HEK293 (cell line): ENCODE measurements around the gene FRMD4B.
"Not testable (repeated sequence)": the region's sequence is repeated elsewhere in the genome, so short reads cannot be mapped to it uniquely, and the experiment has no call there.

Source experiments
- CTCF ChIA-PET: fragments of 350-600 bp; formaldehyde crosslinking; extraction: SDS; loops from one replicate; lab custom pipeline; 2021; ENCODE audit warnings: antibody characterized with exemption; lab: Yijun Ruan, JAX
- POLR2A ChIA-PET: fragments of 300-600 bp; formaldehyde crosslinking; extraction: SDS; loops from one replicate; lab custom pipeline; 2020; ENCODE audit warnings: antibody characterized with exemption, inconsistent platforms; lab: Yijun Ruan, JAX
- H3K27ac ChIP-seq: fragments of 200-500 bp; sonication (Bioruptor generic); 2 replicates; pipeline ENCODE4 v1.5.1; 2014; ENCODE audit warnings: low read depth, low read length, control low read depth, inconsistent platforms; ENCODE audit errors: extremely low read depth
- H3K36me3 ChIP-seq, 2 experiments: fragments of 200-500 bp in 1 of 2; sonication (Bioruptor generic) in 1 of 2; 1 replicate in 1 of 2; 2 replicates in 1 of 2; pipeline ENCODE4 v1.5.1; 2014 to 2017; ENCODE audit warnings: inconsistent platforms in 2 of 2, low read length in 2 of 2; ENCODE audit not compliant: control insufficient read depth in 2 of 2, insufficient read depth in 1 of 2
- H3K4me1 ChIP-seq: fragments of 200-500 bp; sonication (Bioruptor generic); 2 replicates; pipeline ENCODE4 v1.5.1; 2014; ENCODE audit warnings: mild to moderate bottlenecking, low read length, inconsistent platforms; ENCODE audit not compliant: control insufficient read depth, insufficient read depth
- H3K4me3 ChIP-seq: 2 replicates; pipeline ENCODE4 v1.5.1; 2011; ENCODE audit warnings: low read depth, mild to moderate bottlenecking, control low read depth, low read length, moderate library complexity
- H3K9me3 ChIP-seq: fragments of 200-500 bp; sonication (Bioruptor generic); 2 replicates; pipeline ENCODE4 v1.5.1; 2014; ENCODE audit warnings: low read depth, low read length, inconsistent platforms; ENCODE audit not compliant: control insufficient read depth, insufficient read depth
- HOXD13 ChIP-seq: sonication (generic); formaldehyde crosslinking; IDR thresholded peaks from 2 replicates; pipeline ENCODE4 v1.8.0; 2022; ENCODE audit warnings: missing genetic modification reagents, borderline replicate concordance
- KLF10 ChIP-seq: fragments of 450-650 bp; IDR thresholded peaks from 2 replicates; pipeline ENCODE4 v1.5.1; 2018; ENCODE audit warnings: missing biosample characterization, mild to moderate bottlenecking, missing genetic modification characterization
- SCRT2 ChIP-seq: fragments of 450-650 bp; formaldehyde crosslinking; IDR thresholded peaks from 2 replicates; pipeline ENCODE4 v1.5.1; 2016; ENCODE audit warnings: missing biosample characterization, missing genetic modification characterization
- TRIM28 ChIP-seq: IDR thresholded peaks from 2 replicates; pipeline ENCODE4 v1.6.1; 2011; ENCODE audit warnings: low read length, control low read depth, borderline replicate concordance
- ZIC2 ChIP-seq: fragments of 450-650 bp; formaldehyde crosslinking; IDR thresholded peaks from 2 replicates; pipeline ENCODE4 v1.5.1; 2016; ENCODE audit warnings: missing biosample characterization, missing genetic modification characterization
- ZNF138 ChIP-seq: fragments of 450-650 bp; formaldehyde crosslinking; IDR thresholded peaks from 2 replicates; pipeline ENCODE4 v1.5.1; 2016; ENCODE audit warnings: missing biosample characterization, missing genetic modification characterization, borderline replicate concordance
- ZNF202 ChIP-seq: fragments of 450-650 bp; formaldehyde crosslinking; IDR thresholded peaks from 2 replicates; pipeline ENCODE4 v1.5.1; 2016; ENCODE audit warnings: missing biosample characterization, missing genetic modification characterization, borderline replicate concordance
- ZNF350 ChIP-seq: fragments of 450-650 bp; formaldehyde crosslinking; IDR thresholded peaks from 2 replicates; pipeline ENCODE4 v1.5.0; 2017; ENCODE audit warnings: missing biosample characterization, mild to moderate bottlenecking, missing genetic modification characterization
- ZNF521 ChIP-seq: fragments of 450-650 bp; formaldehyde crosslinking; IDR thresholded peaks from 2 replicates; pipeline ENCODE4 v1.5.1; 2017; ENCODE audit warnings: missing biosample characterization, mild to moderate bottlenecking, missing genetic modification characterization
- ZNF610 ChIP-seq: fragments of 450-650 bp; formaldehyde crosslinking; IDR thresholded peaks from 2 replicates; pipeline ENCODE4 v1.5.1; 2016; ENCODE audit warnings: missing biosample characterization, missing genetic modification characterization, borderline replicate concordance
- ZNF664 ChIP-seq: fragments of 450-650 bp; formaldehyde crosslinking; IDR thresholded peaks from 2 replicates; pipeline ENCODE4 v1.5.1; 2016; ENCODE audit warnings: missing biosample characterization, missing genetic modification characterization
- ZNF707 ChIP-seq: fragments of 450-650 bp; formaldehyde crosslinking; IDR thresholded peaks from 2 replicates; pipeline ENCODE4 v1.5.1; 2016; ENCODE audit warnings: missing biosample characterization, missing genetic modification characterization
- ZNF768 ChIP-seq: fragments of 450-650 bp; formaldehyde crosslinking; IDR thresholded peaks from 2 replicates; pipeline ENCODE4 v1.5.1; 2018; ENCODE audit warnings: missing biosample characterization, mild to moderate bottlenecking, missing genetic modification characterization
- ZNF777 ChIP-seq: fragments of 450-650 bp; formaldehyde crosslinking; IDR thresholded peaks from 2 replicates; pipeline ENCODE4 v1.5.1; 2017; ENCODE audit warnings: missing biosample characterization, missing genetic modification characterization, borderline replicate concordance
- ZSCAN16 ChIP-seq: fragments of 450-650 bp; formaldehyde crosslinking; IDR thresholded peaks from 2 replicates; pipeline ENCODE4 v1.5.1; 2016; ENCODE audit warnings: missing biosample characterization, missing genetic modification characterization
- ZXDB ChIP-seq: fragments of 450-650 bp; formaldehyde crosslinking; IDR thresholded peaks from 2 replicates; pipeline ENCODE4 v1.5.1; 2016; ENCODE audit warnings: missing biosample characterization, missing genetic modification characterization
- TF ChIP-seq, protein P1 (sequence below): fragments of 450-650 bp; formaldehyde crosslinking; IDR thresholded peaks from 2 replicates; pipeline ENCODE4 v1.5.1; 2016; ENCODE audit warnings: missing biosample characterization, missing genetic modification characterization
- TF ChIP-seq, protein P2 (sequence below): fragments of 450-650 bp; formaldehyde crosslinking; IDR thresholded peaks from 2 replicates; pipeline ENCODE4 v1.5.1; 2016; ENCODE audit warnings: missing biosample characterization, missing genetic modification characterization
- TF ChIP-seq, protein P3 (sequence below): fragments of 450-650 bp; IDR thresholded peaks from 2 replicates; pipeline ENCODE4 v1.5.1; 2018; ENCODE audit warnings: missing biosample characterization, missing genetic modification characterization
- TF ChIP-seq, protein P4 (sequence below): fragments of 450-650 bp; formaldehyde crosslinking; IDR thresholded peaks from 2 replicates; pipeline ENCODE4 v1.5.1; 2016; ENCODE audit warnings: missing biosample characterization, missing genetic modification characterization
- TF ChIP-seq, protein P5 (sequence below): fragments of 450-650 bp; formaldehyde crosslinking; IDR thresholded peaks from 2 replicates; pipeline ENCODE4 v1.5.1; 2016; ENCODE audit warnings: missing biosample characterization, missing genetic modification characterization, borderline replicate concordance

FRMD4B gene

DNA sequence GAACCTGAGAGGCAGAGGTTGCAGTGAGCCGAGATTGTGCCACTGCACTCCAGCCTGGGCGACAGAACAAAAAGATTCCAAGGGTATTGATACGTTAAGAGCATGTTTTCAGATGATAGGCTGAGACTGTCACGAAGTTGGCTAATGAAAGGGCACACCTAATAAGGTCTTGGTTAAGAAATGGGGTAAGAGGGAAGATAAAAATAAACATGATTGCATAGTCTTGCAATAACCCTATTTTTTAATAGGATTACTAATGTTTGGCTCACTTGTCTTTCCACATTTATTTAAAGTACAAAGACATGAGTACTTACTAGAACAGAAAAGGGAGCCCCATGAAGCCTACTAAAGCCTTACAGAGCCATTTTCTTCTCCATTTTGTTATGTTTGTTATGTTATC is 109.0 kb downstream of the FRMD4B start (continued):
- TF ChIP-seq, protein P1, sequence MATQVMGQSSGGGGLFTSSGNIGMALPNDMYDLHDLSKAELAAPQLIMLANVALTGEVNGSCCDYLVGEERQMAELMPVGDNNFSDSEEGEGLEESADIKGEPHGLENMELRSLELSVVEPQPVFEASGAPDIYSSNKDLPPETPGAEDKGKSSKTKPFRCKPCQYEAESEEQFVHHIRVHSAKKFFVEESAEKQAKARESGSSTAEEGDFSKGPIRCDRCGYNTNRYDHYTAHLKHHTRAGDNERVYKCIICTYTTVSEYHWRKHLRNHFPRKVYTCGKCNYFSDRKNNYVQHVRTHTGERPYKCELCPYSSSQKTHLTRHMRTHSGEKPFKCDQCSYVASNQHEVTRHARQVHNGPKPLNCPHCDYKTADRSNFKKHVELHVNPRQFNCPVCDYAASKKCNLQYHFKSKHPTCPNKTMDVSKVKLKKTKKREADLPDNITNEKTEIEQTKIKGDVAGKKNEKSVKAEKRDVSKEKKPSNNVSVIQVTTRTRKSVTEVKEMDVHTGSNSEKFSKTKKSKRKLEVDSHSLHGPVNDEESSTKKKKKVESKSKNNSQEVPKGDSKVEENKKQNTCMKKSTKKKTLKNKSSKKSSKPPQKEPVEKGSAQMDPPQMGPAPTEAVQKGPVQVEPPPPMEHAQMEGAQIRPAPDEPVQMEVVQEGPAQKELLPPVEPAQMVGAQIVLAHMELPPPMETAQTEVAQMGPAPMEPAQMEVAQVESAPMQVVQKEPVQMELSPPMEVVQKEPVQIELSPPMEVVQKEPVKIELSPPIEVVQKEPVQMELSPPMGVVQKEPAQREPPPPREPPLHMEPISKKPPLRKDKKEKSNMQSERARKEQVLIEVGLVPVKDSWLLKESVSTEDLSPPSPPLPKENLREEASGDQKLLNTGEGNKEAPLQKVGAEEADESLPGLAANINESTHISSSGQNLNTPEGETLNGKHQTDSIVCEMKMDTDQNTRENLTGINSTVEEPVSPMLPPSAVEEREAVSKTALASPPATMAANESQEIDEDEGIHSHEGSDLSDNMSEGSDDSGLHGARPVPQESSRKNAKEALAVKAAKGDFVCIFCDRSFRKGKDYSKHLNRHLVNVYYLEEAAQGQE (tag by site-specific recombination): no peak
- TF ChIP-seq TRIM28: no peak

DNA sequence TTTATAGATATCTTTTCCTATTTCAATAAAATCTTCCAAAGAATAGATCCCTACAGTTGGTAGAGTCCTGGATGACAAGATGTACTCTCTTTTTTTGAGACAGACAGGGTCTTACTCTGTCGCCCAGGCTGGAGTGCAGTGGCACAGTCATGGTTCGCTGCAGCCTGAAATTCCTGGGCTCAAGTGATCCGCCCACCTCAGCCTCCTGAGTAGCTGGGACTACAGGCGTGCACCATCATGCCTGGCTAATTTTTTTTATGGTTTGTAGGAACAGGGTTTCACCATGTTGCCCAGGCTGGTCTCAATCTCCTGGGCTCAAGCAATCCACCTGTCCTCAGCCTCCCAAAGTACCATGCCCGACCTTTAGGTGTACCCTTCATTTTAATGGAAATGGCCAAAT is 109.7 kb downstream of the FRMD4B start:
- H3K27ac ChIP-seq, CTCF ChIA-PET, POLR2A ChIA-PET: not testable (repeated sequence)

DNA sequence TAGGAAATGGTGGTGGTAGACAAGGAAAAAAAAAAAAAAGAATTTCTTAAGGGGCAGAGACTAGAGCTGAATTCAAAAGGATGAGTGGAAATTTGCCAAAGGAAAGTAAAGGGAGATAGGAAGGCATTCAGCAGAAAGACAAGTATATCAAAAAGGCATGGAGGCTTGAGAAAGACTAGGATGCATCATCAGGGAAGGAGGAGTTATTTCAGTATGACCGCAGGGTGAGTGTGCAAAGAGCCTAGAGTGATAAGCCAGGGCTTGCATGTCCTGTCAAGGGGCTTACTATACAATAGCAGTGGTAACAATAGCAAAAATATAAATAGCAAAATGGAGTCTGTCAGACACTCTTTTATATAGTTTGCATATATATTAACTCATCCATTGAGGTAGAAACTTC is 112.0 kb downstream of the FRMD4B start:
- TF ChIP-seq, protein P2, sequence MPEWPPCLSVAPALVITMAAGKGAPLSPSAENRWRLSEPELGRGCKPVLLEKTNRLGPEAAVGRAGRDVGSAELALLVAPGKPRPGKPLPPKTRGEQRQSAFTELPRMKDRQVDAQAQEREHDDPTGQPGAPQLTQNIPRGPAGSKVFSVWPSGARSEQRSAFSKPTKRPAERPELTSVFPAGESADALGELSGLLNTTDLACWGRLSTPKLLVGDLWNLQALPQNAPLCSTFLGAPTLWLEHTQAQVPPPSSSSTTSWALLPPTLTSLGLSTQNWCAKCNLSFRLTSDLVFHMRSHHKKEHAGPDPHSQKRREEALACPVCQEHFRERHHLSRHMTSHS (tag by site-specific recombination): no peak
- TF ChIP-seq ZNF350 (tag by site-specific recombination) (no peak), ZNF768 (tag by site-specific recombination) (no peak), KLF10 (tag by site-specific recombination) (no peak), ZNF707 (tag by site-specific recombination) (no peak), ZNF138 (tag by site-specific recombination) (no peak), ZSCAN16 (no peak), ZNF521 (tag by site-specific recombination) (no peak), ZNF777 (tag by site-specific recombination) (no peak), ZNF610 (tag by site-specific recombination) (no peak), ZIC2 (tag by site-specific recombination) (no peak), SCRT2 (tag by site-specific recombination) (no peak), ZNF202 (tag by site-specific recombination) (no peak), ZXDB (tag by site-specific recombination) (no peak), ZNF664 (tag by site-specific recombination) (no peak), HOXD13 (CRISPR knock-in tag) (no peak)
- TF ChIP-seq, protein P3, sequence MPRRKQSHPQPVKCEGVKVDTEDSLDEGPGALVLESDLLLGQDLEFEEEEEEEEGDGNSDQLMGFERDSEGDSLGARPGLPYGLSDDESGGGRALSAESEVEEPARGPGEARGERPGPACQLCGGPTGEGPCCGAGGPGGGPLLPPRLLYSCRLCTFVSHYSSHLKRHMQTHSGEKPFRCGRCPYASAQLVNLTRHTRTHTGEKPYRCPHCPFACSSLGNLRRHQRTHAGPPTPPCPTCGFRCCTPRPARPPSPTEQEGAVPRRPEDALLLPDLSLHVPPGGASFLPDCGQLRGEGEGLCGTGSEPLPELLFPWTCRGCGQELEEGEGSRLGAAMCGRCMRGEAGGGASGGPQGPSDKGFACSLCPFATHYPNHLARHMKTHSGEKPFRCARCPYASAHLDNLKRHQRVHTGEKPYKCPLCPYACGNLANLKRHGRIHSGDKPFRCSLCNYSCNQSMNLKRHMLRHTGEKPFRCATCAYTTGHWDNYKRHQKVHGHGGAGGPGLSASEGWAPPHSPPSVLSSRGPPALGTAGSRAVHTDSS (tag by site-specific recombination): no peak
- TF ChIP-seq, protein P4, sequence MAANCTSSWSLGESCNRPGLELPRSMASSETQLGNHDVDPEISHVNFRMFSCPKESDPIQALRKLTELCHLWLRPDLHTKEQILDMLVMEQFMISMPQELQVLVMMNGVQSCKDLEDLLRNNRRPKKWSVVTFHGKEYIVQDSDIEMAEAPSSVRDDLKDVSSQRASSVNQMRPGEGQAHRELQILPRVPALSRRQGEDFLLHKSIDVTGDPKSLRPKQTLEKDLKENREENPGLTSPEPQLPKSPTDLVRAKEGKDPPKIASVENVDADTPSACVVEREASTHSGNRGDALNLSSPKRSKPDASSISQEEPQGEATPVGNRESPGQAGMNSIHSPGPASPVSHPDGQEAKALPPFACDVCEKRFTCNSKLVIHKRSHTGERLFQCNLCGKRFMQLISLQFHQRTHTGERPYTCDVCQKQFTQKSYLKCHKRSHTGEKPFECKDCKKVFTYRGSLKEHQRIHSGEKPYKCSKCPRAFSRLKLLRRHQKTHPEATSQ (tag by site-specific recombination): no peak
- TF ChIP-seq, protein P5, sequence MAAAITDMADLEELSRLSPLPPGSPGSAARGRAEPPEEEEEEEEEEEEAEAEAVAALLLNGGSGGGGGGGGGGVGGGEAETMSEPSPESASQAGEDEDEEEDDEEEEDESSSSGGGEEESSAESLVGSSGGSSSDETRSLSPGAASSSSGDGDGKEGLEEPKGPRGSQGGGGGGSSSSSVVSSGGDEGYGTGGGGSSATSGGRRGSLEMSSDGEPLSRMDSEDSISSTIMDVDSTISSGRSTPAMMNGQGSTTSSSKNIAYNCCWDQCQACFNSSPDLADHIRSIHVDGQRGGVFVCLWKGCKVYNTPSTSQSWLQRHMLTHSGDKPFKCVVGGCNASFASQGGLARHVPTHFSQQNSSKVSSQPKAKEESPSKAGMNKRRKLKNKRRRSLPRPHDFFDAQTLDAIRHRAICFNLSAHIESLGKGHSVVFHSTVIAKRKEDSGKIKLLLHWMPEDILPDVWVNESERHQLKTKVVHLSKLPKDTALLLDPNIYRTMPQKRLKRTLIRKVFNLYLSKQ (tag by site-specific recombination): no peak
- no peak overlapping the region for H3K27ac ChIP-seq
- H3K9me3 ChIP-seq: no peaks in the 10 kb centered on the region
- ChIA-PET POLR2A (no interaction called here), CTCF (no interaction called here)
- no peak overlapping the region for H3K4me3 ChIP-seq
- H3K4me1 ChIP-seq: no peaks in the 10 kb centered on the region
- no peaks in the 10 kb centered on the region for H3K36me3 ChIP-seq

More for the DNA sequence above, 109.7 kb downstream of the FRMD4B start:
- not testable (repeated sequence) for H3K4me1 ChIP-seq, H3K4me3 ChIP-seq, H3K36me3 ChIP-seq, H3K9me3 ChIP-seq
